ENCODE data around the gene SAP130.

The SAP130 gene

DNA sequence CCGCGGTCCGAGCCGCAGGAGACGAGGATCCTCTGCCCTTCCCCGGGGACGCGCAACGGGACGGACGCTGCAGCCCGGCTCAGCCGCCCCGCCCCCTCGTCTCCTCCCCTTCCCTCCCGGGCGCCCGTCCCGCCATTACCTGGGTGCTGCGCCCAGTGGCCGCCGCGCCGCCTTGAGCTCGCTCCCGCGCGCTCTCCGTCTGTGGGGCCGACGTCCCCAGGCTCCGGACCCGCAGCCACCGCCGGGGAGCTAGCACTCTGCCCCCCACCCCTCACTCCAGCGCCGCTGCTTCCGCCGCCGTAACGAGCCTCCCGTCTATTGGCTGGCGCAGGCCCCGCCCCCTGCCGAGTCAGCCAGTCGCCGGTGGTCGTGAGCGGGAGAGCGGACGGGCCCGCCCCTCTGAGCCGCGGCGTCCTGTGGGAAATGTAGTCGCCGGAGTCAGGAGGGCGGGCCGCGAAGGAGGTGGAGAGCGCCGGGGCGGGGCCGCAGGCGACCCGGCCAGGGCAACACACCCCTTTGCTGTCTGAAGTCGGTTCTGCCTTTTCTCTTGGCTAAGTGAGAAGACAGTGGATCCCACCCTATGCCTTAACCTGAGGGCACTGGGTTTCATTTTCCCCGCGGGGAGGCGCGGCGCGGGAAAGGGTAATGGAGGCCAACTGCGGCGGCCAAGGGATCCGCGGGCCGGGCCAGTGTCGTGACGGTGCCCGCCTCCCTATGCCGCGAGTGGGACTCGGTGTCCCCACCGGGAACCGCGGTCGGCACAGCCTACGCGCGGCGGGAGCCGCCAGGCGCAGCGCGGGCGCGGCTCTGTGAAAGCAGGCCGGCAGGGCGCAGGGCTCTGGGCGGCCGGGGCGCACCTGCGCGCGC is at the start of gene SAP130:
SAP130 (minus strand) TSS at position 259 of the 867 bp plus-strand sequence. CDS start 1,767 bp downstream, outside the sequence.
- DNase-seq, result peak; percentile 85 to 96 (median 96)

GRCh38 chr2:128076461-128077106 is 48.7 kb upstream of the SAP130 start:
- no peak for DNase-seq

- no peak for DNase-seq
Observed at GRCh38 chr2:128073278-128073677, 45.4 kb upstream of the SAP130 start.

GRCh38 chr2:128069769-128070168 is 41.9 kb upstream of the SAP130 start:
- no peak for DNase-seq

- no peak for DNase-seq
Observed at GRCh38 chr2:128064353-128064752, 36.5 kb upstream of the SAP130 start.

GRCh38 chr2:128062571-128062970 is 34.7 kb upstream of the SAP130 start:
- DNase-seq, result no peak

GRCh38 chr2:128058114-128058513 is 30.3 kb upstream of the SAP130 start:
- no peak for DNase-seq

- DNase-seq, result no peak
Observed at GRCh38 chr2:128057334-128057733, 29.5 kb upstream of the SAP130 start.

DNA sequence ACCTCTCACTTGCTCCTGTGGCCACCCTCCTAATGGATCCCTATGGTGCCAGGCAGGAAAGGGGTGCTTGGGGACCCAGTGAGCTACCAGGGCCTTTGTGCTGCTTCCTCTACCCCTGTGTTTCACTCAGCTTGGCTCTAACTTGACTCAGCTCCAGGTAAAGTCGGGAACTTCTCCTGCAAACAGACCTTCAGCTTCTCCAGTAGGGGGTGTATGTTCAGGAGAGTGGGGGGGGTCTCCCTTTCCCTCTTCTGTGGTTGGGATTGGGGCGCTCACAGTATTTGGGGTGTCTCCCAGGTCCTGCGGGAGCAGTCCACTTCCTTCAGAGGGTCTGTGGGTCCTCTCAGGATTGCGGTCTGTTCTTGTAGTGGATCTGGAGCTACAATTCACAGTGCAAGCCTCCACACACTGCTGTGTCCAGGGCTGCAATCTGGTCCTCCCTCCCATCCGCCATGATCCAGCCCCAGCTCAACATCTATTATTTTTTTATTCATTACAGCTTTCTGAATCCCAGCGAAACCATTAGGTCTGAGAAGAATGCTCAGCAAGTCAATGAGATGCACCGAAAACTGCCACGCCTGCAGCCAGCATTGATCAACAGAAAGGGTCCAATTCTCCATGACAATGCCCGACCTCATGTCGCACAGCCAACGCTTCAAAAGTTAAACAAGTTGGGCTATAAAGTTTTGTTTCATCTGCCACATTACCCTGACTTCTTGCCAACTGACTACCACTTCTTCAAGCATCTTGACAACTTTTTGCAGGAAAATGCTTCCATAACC is 26.4 kb upstream of the SAP130 start:
- DNase-seq, result no peak

GRCh38 chr2:128053331-128053730 is 25.5 kb upstream of the SAP130 start:
- DNase-seq, result no peak

DNA sequence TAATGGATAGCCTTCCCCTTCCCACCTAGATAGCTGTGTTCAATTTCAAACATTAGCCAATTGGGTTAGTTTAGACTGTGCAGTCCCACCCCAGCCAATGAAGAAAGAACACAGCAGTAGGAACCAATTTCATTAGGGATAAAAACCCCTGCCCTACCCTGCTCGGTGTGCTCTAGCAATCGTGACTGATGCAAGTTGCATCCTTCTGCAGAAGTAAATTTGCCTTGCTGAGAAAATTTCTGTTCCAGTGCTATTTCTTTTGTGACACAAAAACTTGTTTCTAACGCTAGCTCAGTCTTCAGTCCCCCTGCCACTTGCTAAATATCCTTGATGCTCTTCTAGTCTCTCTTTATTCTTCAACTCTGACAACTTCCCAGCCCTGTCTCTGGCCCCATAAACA is 15.2 kb upstream of the SAP130 start:
- no peak for DNase-seq

DNA sequence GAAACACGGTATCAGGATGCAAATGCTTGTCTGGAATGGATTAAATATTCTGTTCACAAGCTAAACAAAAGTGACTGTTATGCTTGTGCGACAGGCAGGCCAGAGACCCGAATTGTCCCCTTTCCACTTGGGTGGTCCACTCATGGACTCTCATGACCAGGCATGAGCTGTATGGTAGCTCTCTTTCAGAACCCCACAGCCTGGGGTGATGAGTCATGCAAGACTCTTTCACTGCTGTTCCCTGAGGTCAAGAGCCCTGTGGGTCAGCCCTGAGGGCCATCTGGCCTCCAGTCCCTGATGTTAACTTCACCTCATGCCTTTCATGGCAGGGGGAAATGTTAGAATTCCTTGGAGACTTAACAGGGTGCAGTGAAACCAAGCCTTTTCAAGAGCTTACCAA is 13.7 kb upstream of the SAP130 start:
- DNase-seq, result no peak

DNA sequence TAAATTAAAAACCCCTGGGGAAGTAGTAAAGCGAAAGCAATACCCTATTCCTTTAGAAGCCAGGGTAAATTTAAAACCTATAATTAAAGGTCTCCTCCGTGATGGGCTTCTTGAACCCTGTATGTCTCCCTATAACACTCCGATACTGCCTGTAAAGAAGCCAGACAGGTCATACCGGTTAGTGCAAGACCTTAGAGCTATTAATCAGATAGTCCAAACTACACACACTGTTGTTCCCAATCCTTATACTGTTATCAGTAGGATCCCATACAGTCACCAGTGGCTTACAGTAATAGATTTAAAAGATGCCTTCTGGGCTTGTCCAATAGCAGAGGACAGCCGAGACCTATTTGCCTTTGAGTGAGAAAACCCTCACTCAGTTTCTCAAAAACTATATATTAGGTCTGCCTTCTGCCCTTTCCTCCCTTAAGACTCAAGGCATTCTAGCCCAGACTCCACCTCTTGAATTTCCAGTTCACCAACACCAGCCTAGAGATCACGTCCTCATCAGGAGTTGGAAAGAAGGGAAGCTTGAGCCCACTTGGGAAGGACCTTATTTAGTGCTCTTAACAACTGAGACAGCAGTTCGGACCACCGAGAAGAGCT is 12.4 kb upstream of the SAP130 start:
- DNase-seq, result peak in 1 of 3 experiments; percentile 45

DNA sequence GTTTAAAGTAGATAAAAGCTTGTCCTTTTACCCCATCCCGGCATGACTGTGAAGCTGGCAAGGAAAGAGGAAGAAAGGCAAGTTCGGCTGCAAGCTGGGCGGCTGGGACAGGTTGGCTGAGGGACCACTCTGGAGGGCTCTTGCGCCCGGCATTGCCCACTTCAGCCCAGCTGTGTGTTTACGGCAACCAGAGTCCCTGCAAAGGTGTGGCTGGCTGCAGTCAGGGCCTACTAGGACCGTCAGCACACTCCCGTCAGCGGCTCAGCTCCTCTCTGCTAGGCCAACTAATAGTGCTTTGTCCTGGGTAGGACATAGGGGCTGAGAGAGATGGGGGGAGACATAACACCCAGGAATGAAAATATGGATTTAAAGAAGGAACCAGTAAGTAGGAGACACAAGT is 11.7 kb upstream of the SAP130 start:
- DNase-seq, result no peak

DNA sequence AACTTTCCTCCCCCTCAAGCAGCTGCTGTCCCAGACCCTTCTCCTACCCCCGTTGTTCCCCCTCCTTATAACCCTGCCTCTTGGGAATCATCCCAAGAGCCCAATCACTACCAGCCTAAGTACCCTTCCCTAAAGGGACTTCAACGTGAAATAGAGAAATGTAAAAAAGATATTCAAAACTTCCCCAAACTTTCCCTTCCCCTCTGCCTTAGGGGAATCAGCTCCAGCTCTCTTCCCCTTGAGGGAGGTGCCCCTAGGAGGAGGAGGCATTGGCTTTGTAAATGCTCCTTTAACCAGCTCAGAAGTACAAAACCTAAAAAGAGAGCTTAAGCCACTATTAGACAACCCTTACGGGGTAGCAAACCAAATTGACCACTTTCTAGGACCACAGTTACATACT is 10.6 kb upstream of the SAP130 start:
- no peak for DNase-seq

DNA sequence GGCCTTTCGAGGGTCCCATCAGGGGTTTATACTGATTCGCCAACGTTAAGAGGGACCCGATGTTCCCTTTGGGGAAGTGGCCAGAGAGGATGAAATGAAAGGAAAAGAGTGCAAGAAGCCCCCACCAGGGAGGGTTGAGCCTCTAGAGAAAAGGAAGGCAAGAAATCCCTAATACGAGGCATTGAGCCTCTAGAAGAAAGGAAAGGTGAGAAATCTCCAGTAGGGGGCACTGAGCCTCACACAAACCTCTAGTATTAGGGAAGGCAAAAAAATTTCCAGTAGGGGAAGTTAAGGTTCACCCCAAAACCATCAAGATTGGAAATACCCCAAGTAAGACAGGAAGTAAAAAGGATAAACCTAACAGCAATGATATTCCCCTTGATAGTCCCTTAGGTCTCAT is 9.8 kb upstream of the SAP130 start:
- DNase-seq, result no peak

GRCh38 chr2:128036748-128037607 is 9.1 kb upstream of the SAP130 start:
- no peak for DNase-seq

GRCh38 chr2:128032092-128032491 is 4.2 kb upstream of the SAP130 start:
- DNase-seq, result no peak

DNA sequence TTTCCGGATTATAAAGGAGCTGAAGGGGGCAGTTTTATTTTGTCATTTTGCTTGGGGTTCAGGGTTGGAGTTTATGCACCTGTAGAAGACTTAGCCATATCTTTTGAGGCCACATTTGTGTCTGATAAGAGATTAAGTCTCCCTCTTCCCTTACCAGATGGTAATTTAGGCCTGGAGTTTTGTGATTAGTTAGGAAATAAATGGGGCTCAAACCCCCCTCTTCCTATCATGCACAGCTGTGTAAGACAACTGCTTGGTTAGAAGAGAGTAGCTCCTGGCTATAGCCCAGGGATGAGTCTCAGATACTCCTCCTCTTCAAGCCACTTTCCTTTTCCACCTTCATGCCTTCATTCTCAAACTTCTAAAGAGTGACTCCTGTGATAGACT is 802 bp upstream of the SAP130 start:
- DNase-seq, result peak in 1 of 3 experiments; percentile 58

- peak; percentile 92 to 98 (median 98) for DNase-seq
Observed at GRCh38 chr2:128027278-128027800, 520 bp downstream of the SAP130 start.

DNA sequence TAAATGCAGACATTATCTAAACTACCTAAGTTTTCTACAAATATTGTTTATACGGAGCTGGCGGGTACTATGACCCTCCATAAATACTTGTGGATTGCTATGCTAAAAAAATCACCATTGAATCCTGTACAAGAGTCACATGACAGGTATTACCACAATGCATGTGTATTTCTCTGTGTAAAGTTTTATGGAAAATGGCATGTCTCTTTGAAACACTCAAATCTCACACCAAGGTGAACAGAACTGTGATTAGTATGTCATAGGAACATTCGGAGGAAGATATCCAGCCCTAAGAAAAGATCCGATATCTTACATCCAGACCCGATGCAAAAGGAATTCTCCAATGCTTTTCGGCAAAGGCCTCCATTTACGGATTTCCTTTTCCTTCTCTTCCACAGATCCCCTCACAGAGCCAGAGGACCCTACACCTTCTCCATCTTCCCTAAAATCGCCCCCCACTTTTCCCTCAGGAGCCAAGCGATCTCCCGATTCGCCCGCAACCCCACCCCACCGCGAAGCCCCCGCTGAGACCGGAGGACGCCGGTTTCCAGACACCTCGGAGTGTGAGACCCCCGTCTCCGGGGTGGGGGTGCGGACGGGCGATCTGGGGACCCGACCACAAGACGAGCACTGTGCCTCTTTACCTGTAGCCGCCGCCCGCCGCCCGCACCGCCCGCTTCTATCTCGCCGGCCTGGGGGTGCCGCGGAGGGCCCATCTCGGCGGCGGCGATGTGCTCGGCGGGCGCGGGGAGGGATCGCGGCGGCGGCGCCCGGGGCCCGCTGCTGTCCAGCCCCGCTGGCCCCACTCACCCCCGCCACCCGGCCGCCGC is 1.2 kb downstream of the SAP130 start:
- peak in 2 of 3 experiments; percentile 57 to 74 for DNase-seq

All from NCI-H1417 (cell line).